Calu3 (cell line): ENCODE data around the gene C19orf85. TPM values are rescaled to one million over a fixed set of nuclear protein-coding genes. Genes with fewer than 3 reads are reported as not detected.

Experiments
- BruUV-seq: library from RNA; stranded (reverse); fragments of 400-500 nt; replicated peaks from 2 replicates; lab custom pipeline; 2021; lab: Mats Ljungman, UMichigan
- CTCF ChIA-PET: fragments of 300-600 bp; sonication (Branson Sonifier 250); formaldehyde crosslinking; loops from one replicate; lab custom pipeline; 2022; ENCODE audit warnings: antibody characterized with exemption; lab: Charles Lee
- DNase-seq: peaks from one replicate; pipeline ENCODE4 v3.0.0; 2022
- H3K27ac Mint-ChIP-seq: one replicate; pipeline ENCODE4 v1.8.0; 2022; ENCODE audit warnings: mixed read lengths; ENCODE audit not compliant: unreplicated experiment
- H3K27me3 Mint-ChIP-seq: one replicate; pipeline ENCODE4 v1.8.0; 2022; ENCODE audit warnings: mixed read lengths; ENCODE audit not compliant: unreplicated experiment
- H3K36me3 Mint-ChIP-seq: one replicate; pipeline ENCODE4 v1.8.0; 2022; ENCODE audit warnings: mild to moderate bottlenecking, moderate library complexity, mixed read lengths; ENCODE audit not compliant: insufficient read depth, unreplicated experiment
- H3K4me1 Mint-ChIP-seq: one replicate; pipeline ENCODE4 v1.8.0; 2022; ENCODE audit warnings: mild to moderate bottlenecking, low read depth, mixed read lengths; ENCODE audit not compliant: unreplicated experiment
- H3K4me3 Mint-ChIP-seq: one replicate; pipeline ENCODE4 v1.8.0; 2022; ENCODE audit warnings: mild to moderate bottlenecking, low read depth, moderate library complexity, mixed read lengths; ENCODE audit not compliant: unreplicated experiment
- H3K9me3 Mint-ChIP-seq: one replicate; pipeline ENCODE4 v1.8.0; 2022; ENCODE audit warnings: low read depth, mixed read lengths; ENCODE audit not compliant: unreplicated experiment
- CTCF ChIP-seq: fragments of 200-600 bp; IDR thresholded peaks from one replicate; pipeline ENCODE4 v1.8.0; 2022; ENCODE audit warnings: antibody characterized with exemption; ENCODE audit not compliant: unreplicated experiment
- intact Hi-C: fragments of 100-400 bp; cut with micrococcal nuclease; formaldehyde crosslinking; loops from one replicate; pipeline ENCODE4 v1.10.0; 2022; ENCODE audit not compliant: unreplicated experiment
- total RNA-seq: library from RNA; stranded (reverse); gene quantifications from 2 replicates; pipeline ENCODE4 v1.2.3, GENCODE V29; 2022

Gene C19orf85
- total RNA-seq, 1 experiment from 2014 or later = not detected

GRCh38 chr19:55483706-55484592 is 19.4 kb upstream of the C19orf85 start:
- CTCF ChIA-PET = interaction anchor here (0.5 kb wide), 1 partner anchor 449 kb away, joined by 3 read pairs; no protein-coding TSS in a partner anchor
- H3K27ac Mint-ChIP-seq = peak overlapping the region; percentile 78
- H3K36me3 Mint-ChIP-seq = peaks cover 63% of the 10 kb centered on the region
- no peaks in the 10 kb centered on the region for H3K9me3 Mint-ChIP-seq
- TF ChIP-seq CTCF = no peak
- BruUV-seq = no TSS peak
- DNase-seq = no peak
- peaks cover 22% of the 10 kb centered on the region for H3K4me1 Mint-ChIP-seq
- H3K4me3 Mint-ChIP-seq = peak overlapping the region; percentile 64
- no peaks in the 10 kb centered on the region for H3K27me3 Mint-ChIP-seq
- intact Hi-C loops = no loop called here

GRCh38 chr19:55482967-55483705 is 18.6 kb upstream of the C19orf85 start:
- intact Hi-C loops = no loop called here
- no peaks in the 10 kb centered on the region for H3K9me3 Mint-ChIP-seq
- H3K4me1 Mint-ChIP-seq = peaks cover 30% of the 10 kb centered on the region
- BruUV-seq = no TSS peak
- no peak for DNase-seq
- H3K36me3 Mint-ChIP-seq = peaks cover 64% of the 10 kb centered on the region
- CTCF ChIA-PET = no interaction called here
- H3K27me3 Mint-ChIP-seq = no peaks in the 10 kb centered on the region
- peak overlapping the region; percentile 22 for H3K27ac Mint-ChIP-seq
- peak overlapping the region; percentile 64 for H3K4me3 Mint-ChIP-seq
- no peak for TF ChIP-seq CTCF

- Mint-ChIP-seq H3K4me1 (peaks cover 37% of the 10 kb centered on the region), H3K4me3 (no peak overlapping the region), H3K27me3 (no peaks in the 10 kb centered on the region), H3K9me3 (no peaks in the 10 kb centered on the region), H3K36me3 (peaks cover 63% of the 10 kb centered on the region), H3K27ac (no peak overlapping the region)
- BruUV-seq = no TSS peak
- DNase-seq = no peak
- CTCF ChIA-PET = no interaction called here
- no peak for TF ChIP-seq CTCF
- intact Hi-C loops = no loop called here
These were observed 17.8 kb upstream of the C19orf85 start for GRCh38 chr19:55482156-55482961.

GRCh38 chr19:55481794-55482155 is 17.2 kb upstream of the C19orf85 start:
- Mint-ChIP-seq H3K27ac (no peak overlapping the region), H3K27me3 (no peaks in the 10 kb centered on the region), H3K9me3 (no peaks in the 10 kb centered on the region), H3K4me3 (no peak overlapping the region), H3K4me1 (peaks cover 37% of the 10 kb centered on the region), H3K36me3 (peaks cover 63% of the 10 kb centered on the region)
- CTCF ChIA-PET = no interaction called here
- TF ChIP-seq CTCF = no peak
- intact Hi-C loops = no loop called here
- BruUV-seq = no TSS peak
- no peak for DNase-seq
